GM12872 (cell line): Measurements from ENCODE around the gene RAB23.

Source experiments
- CTCF ChIP-seq: IDR thresholded peaks from 3 replicates; pipeline ENCODE4 v1.5.1; 2011; ENCODE audit warnings: low read depth, mild to moderate bottlenecking, low read length, moderate library complexity; ENCODE audit not compliant: insufficient read depth

RAB23 gene

GRCh38 chr6:57210060-57210459 is 12.0 kb downstream of the RAB23 start:
- TF ChIP-seq CTCF, result no peak

GRCh38 chr6:57209030-57209429 is 13.1 kb downstream of the RAB23 start:
- TF ChIP-seq CTCF, result no peak

GRCh38 chr6:57207872-57208271 is 14.2 kb downstream of the RAB23 start:
- TF ChIP-seq CTCF, result no peak

- no peak for TF ChIP-seq CTCF
Measured at GRCh38 chr6:57207141-57207540, 15.0 kb downstream of the RAB23 start.

- TF ChIP-seq CTCF, result no peak
Measured at GRCh38 chr6:57205550-57206328, 16.4 kb downstream of the RAB23 start.

- no peak for TF ChIP-seq CTCF
Measured at GRCh38 chr6:57201718-57202117, 20.4 kb downstream of the RAB23 start.

GRCh38 chr6:57198926-57199636 is 23.0 kb downstream of the RAB23 start:
- TF ChIP-seq CTCF, result no peak
